SK-N-SH treated with all-trans-retinoic acid at 6 μM for 48 hours (cell line): Measurements from ENCODE around the gene ACAD9.

Experiments
- ARNTL ChIP-seq: fragments of 450-650 bp; formaldehyde crosslinking; IDR thresholded peaks from 2 replicates; pipeline ENCODE4 v1.5.0; 2020; ENCODE audit warnings: low read depth, mild to moderate bottlenecking, moderate library complexity, borderline replicate concordance
- ESRRG ChIP-seq: fragments of 250-450 bp; sonication (Bioruptor Pico); IDR thresholded peaks from 2 replicates; pipeline ENCODE4 v1.6.1; 2021; ENCODE audit warnings: mild to moderate bottlenecking
- GLIS3 ChIP-seq: fragments of 250-450 bp; sonication (Bioruptor Pico); IDR thresholded peaks from 2 replicates; pipeline ENCODE4 v1.5.0; 2020; ENCODE audit warnings: mild to moderate bottlenecking, moderate library complexity
- ISL1 ChIP-seq: fragments of 250-450 bp; sonication (Bioruptor Pico); IDR thresholded peaks from 2 replicates; pipeline ENCODE4 v2.1.2; 2022; ENCODE audit warnings: mild to moderate bottlenecking, moderate library complexity
- OSR1 ChIP-seq: fragments of 250-450 bp; sonication (Bioruptor Pico); IDR thresholded peaks from 2 replicates; pipeline ENCODE4 v1.8.0; 2022; ENCODE audit warnings: moderate library complexity, mild to moderate bottlenecking, inconsistent platforms
- PPARA ChIP-seq: fragments of 250-450 bp; sonication (Bioruptor Pico); IDR thresholded peaks from 2 replicates; pipeline ENCODE4 v1.5.0; 2020; ENCODE audit warnings: mild to moderate bottlenecking, borderline replicate concordance
- RARB ChIP-seq: fragments of 250-450 bp; sonication (Bioruptor Pico); IDR thresholded peaks from 2 replicates; pipeline ENCODE4 v1.8.0; 2021; ENCODE audit warnings: mild to moderate bottlenecking, moderate library complexity
- TOX ChIP-seq: fragments of 250-450 bp; sonication (Bioruptor Pico); IDR thresholded peaks from 2 replicates; pipeline ENCODE4 v1.8.0; 2021; ENCODE audit warnings: mild to moderate bottlenecking, moderate library complexity, borderline replicate concordance
- ZC3H10 ChIP-seq: fragments of 250-450 bp; sonication (Bioruptor Pico); IDR thresholded peaks from 2 replicates; pipeline ENCODE4 v1.5.1; 2021; ENCODE audit warnings: mild to moderate bottlenecking, moderate library complexity
- ZFP3 ChIP-seq: fragments of 250-450 bp; sonication (Bioruptor Pico); IDR thresholded peaks from 2 replicates; pipeline ENCODE4 v1.5.0; 2020; ENCODE audit warnings: mild to moderate bottlenecking, moderate library complexity
- ZNF8 ChIP-seq: fragments of 450-650 bp; formaldehyde crosslinking; IDR thresholded peaks from 2 replicates; pipeline ENCODE4 v1.5.0; 2020; ENCODE audit warnings: mild to moderate bottlenecking, moderate library complexity
- TF ChIP-seq, protein P1 (sequence below): fragments of 250-450 bp; sonication (Bioruptor Pico); IDR thresholded peaks from 2 replicates; pipeline ENCODE4 v1.5.1; 2021; ENCODE audit warnings: mild to moderate bottlenecking, moderate library complexity
- TF ChIP-seq, protein P2 (sequence below): fragments of 250-450 bp; sonication (Bioruptor Pico); IDR thresholded peaks from 2 replicates; pipeline ENCODE4 v1.8.0; 2021; ENCODE audit warnings: low read depth, mild to moderate bottlenecking, moderate library complexity, borderline replicate concordance
- TF ChIP-seq, protein P3 (sequence below): fragments of 250-450 bp; sonication (Bioruptor Pico); IDR thresholded peaks from 2 replicates; pipeline ENCODE4 v1.8.0; 2020; ENCODE audit warnings: mild to moderate bottlenecking, moderate library complexity, borderline replicate concordance

DNA sequence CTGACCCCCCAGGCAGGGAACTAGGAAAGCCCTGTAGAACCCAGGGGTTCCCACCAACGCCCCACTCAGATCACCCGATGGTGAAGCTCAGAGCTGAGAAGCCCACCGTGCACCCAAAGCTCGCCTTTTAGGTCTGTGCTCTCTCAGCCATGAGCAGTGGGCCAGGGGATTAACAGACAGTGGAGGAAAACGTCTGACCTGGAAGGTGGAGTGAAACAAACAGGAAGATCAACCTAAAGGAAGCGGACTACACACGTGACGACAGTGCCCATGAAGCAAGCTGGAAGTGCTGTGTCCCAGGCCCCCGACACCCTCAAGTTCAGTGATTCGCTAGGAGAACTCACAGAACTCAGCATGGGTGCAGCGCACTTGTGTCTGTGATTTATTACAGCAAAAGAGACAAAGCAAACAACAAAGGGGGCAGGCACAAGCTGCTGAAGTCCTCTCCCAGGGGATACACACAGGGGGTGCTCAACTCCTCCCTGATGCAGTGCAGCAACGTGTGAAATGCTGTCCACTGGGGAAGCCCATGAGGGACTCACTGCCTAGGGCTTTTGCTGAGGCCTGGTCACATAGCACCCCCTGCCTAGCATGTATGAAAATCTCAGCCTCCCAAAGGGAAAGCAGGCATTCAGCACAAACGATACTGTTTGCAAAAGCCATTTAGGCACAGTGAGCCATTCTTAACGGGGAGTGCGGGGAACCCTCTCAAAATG, 71.0 kb downstream of the ACAD9 start:
- no peak for TF ChIP-seq ESRRG (CRISPR knock-in tag)
- TF ChIP-seq, protein P1, sequence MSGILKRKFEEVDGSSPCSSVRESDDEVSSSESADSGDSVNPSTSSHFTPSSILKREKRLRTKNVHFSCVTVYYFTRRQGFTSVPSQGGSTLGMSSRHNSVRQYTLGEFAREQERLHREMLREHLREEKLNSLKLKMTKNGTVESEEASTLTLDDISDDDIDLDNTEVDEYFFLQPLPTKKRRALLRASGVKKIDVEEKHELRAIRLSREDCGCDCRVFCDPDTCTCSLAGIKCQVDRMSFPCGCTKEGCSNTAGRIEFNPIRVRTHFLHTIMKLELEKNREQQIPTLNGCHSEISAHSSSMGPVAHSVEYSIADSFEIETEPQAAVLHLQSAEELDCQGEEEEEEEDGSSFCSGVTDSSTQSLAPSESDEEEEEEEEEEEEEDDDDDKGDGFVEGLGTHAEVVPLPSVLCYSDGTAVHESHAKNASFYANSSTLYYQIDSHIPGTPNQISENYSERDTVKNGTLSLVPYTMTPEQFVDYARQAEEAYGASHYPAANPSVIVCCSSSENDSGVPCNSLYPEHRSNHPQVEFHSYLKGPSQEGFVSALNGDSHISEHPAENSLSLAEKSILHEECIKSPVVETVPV (CRISPR knock-in tag), result no peak
- TF ChIP-seq ZFP3, result no peak
- TF ChIP-seq ZC3H10, result no peak
- no peak for TF ChIP-seq ZNF8 (CRISPR knock-in tag)
- TF ChIP-seq, protein P2, sequence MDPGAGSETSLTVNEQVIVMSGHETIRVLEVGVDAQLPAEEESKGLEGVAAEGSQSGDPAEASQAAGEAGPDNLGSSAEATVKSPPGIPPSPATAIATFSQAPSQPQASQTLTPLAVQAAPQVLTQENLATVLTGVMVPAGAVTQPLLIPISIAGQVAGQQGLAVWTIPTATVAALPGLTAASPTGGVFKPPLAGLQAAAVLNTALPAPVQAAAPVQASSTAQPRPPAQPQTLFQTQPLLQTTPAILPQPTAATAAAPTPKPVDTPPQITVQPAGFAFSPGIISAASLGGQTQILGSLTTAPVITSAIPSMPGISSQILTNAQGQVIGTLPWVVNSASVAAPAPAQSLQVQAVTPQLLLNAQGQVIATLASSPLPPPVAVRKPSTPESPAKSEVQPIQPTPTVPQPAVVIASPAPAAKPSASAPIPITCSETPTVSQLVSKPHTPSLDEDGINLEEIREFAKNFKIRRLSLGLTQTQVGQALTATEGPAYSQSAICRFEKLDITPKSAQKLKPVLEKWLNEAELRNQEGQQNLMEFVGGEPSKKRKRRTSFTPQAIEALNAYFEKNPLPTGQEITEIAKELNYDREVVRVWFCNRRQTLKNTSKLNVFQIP, result no peak
- TF ChIP-seq, protein P3, sequence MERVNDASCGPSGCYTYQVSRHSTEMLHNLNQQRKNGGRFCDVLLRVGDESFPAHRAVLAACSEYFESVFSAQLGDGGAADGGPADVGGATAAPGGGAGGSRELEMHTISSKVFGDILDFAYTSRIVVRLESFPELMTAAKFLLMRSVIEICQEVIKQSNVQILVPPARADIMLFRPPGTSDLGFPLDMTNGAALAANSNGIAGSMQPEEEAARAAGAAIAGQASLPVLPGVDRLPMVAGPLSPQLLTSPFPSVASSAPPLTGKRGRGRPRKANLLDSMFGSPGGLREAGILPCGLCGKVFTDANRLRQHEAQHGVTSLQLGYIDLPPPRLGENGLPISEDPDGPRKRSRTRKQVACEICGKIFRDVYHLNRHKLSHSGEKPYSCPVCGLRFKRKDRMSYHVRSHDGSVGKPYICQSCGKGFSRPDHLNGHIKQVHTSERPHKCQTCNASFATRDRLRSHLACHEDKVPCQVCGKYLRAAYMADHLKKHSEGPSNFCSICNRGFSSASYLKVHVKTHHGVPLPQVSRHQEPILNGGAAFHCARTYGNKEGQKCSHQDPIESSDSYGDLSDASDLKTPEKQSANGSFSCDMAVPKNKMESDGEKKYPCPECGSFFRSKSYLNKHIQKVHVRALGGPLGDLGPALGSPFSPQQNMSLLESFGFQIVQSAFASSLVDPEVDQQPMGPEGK (CRISPR knock-in tag), result no peak
- TF ChIP-seq GLIS3, result no peak
- TF ChIP-seq TOX, result no peak
- TF ChIP-seq ISL1 (CRISPR knock-in tag), result no peak
- no peak for TF ChIP-seq PPARA (CRISPR knock-in tag)
- TF ChIP-seq RARB (CRISPR knock-in tag), result no peak
- no peak for TF ChIP-seq OSR1 (CRISPR knock-in tag)
- TF ChIP-seq ARNTL (CRISPR knock-in tag), result no peak
